Suprapubic skin (tissue), 4 donors: ENCODE data around the gene EIF4E. TPM values are rescaled to one million over a fixed set of nuclear protein-coding genes. Genes with fewer than 3 reads are reported as not detected.

ENCODE experiments used
- DNase-seq, 2 donors: peaks; one replicate each; pipeline ENCODE4 v3.0.0-alpha.2; 2019; ENCODE audit warnings: low spot score in 2 of 2
- H3K27ac ChIP-seq: fragments of 200-600 bp; sonication (generic); one replicate; pipeline ENCODE4 v1.5.1; 2019
- H3K27me3 ChIP-seq: fragments of 200-600 bp; sonication (generic); one replicate; pipeline ENCODE4 v1.5.1; 2019
- H3K36me3 ChIP-seq: fragments of 200-600 bp; sonication (generic); one replicate; pipeline ENCODE4 v1.5.1; 2019
- H3K4me1 ChIP-seq: fragments of 200-600 bp; sonication (generic); one replicate; pipeline ENCODE4 v1.5.1; 2019
- H3K4me3 ChIP-seq: fragments of 200-600 bp; sonication (generic); one replicate; pipeline ENCODE4 v1.5.1; 2019; ENCODE audit warnings: mild to moderate bottlenecking
- H3K9me3 ChIP-seq: fragments of 200-600 bp; sonication (generic); one replicate; pipeline ENCODE4 v1.5.1; 2019
- EP300 ChIP-seq: sonication (generic); formaldehyde crosslinking; IDR thresholded peaks from one replicate; pipeline ENCODE4 v1.6.1; 2017; ENCODE audit warnings: antibody characterized with exemption
- POLR2A ChIP-seq, 2 donors: fragments of 450-650 bp; IDR thresholded peaks; one replicate each; pipeline ENCODE4 v1.6.1; 2017; ENCODE audit warnings: antibody characterized with exemption in 2 of 2, mild to moderate bottlenecking in 2 of 2, moderate library complexity in 2 of 2
- POLR2AphosphoS5 ChIP-seq, 3 donors: sonication (generic); formaldehyde crosslinking; IDR thresholded peaks; one replicate each; pipeline ENCODE4 v1.6.1; 2017; ENCODE audit warnings: antibody characterized with exemption in 3 of 3
- WGBS: methylation state at CpG from one replicate; pipeline ENCODE4 v1.1.5; 2018; 5-methylcytosine and 5-hydroxymethylcytosine counted together
- total RNA-seq, 4 donors: library from RNA; depleted of rRNA; stranded (reverse); fragments of >200 nt; gene quantifications; one replicate each; pipeline ENCODE4 v1.1.0, GENCODE V29; 2016
- TF ChIP-seq, protein P1 (sequence below), 2 donors: fragments of 200-600 bp in 1 of 2; fragments of 450-650 bp in 1 of 2; sonication (generic) in 1 of 2; IDR thresholded peaks; one replicate each; pipeline ENCODE4 v1.5.1; 2016 to 2019; ENCODE audit warnings: antibody characterized with exemption in 2 of 2, mild to moderate bottlenecking in 1 of 2, moderate library complexity in 1 of 2

EIF4E gene
- total RNA-seq, 4 donors from 2014 or later: 42.5 to 68.7 (median 54.6) TPM

DNA sequence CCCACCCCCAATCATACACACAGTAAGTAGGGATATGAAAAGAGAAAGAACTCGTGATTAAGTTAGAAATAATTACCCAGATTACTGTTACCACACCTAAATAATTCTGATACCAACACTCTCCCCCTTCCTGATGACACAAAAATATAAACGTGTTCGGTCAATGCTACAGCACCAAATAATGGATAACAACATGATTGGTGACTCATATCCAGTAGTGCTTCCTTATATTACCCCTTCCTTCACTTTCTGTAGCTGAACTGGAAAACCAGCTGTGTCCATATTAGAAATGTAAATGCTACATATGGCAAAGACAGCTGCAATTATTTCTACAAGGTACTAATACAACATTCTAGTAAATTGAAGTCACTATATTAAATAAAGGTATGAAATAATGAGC lies 20.8 kb downstream of the EIF4E start:
- no peak overlapping the region for H3K27ac ChIP-seq
- WGBS: 41% methylated on average over 3 of the region's 3 CpGs
- no peaks in the 10 kb centered on the region for H3K27me3 ChIP-seq
- H3K9me3 ChIP-seq: no peaks in the 10 kb centered on the region
- DNase-seq: no peak
- TF ChIP-seq POLR2AphosphoS5 (IDR thresholded peaks at IDR 0.05): no peak
- TF ChIP-seq EP300: no peak
- no peak for TF ChIP-seq POLR2A (IDR thresholded peaks at IDR 0.05)
- TF ChIP-seq, protein P1, sequence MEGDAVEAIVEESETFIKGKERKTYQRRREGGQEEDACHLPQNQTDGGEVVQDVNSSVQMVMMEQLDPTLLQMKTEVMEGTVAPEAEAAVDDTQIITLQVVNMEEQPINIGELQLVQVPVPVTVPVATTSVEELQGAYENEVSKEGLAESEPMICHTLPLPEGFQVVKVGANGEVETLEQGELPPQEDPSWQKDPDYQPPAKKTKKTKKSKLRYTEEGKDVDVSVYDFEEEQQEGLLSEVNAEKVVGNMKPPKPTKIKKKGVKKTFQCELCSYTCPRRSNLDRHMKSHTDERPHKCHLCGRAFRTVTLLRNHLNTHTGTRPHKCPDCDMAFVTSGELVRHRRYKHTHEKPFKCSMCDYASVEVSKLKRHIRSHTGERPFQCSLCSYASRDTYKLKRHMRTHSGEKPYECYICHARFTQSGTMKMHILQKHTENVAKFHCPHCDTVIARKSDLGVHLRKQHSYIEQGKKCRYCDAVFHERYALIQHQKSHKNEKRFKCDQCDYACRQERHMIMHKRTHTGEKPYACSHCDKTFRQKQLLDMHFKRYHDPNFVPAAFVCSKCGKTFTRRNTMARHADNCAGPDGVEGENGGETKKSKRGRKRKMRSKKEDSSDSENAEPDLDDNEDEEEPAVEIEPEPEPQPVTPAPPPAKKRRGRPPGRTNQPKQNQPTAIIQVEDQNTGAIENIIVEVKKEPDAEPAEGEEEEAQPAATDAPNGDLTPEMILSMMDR (IDR thresholded peaks at IDR 0.05): no peak
- H3K4me1 ChIP-seq: peaks cover 41% of the 10 kb centered on the region
- no peaks in the 10 kb centered on the region for H3K36me3 ChIP-seq
- no peak overlapping the region for H3K4me3 ChIP-seq

DNA sequence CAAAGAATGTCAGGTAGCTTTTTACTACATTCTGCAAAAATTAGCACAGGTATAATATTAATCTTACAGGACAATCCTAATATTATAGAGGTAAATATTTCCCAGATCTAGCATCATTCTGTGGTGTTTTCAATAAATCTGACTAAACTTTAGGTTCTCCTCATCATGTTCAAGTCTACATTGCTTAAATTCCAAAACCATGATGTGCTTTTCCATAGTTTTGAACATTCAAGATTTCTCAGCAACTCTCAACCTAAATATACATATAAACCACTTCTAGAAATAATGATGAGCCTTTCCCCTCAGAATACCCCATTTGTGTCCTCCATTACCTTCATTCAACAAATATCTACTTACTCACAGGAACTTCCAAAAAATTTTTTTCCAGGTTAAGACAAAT lies 23.1 kb downstream of the EIF4E start:
- Histone ChIP-seq H3K27me3 (no peaks in the 10 kb centered on the region), H3K36me3 (peaks cover 8% of the 10 kb centered on the region), H3K4me3 (no peak overlapping the region), H3K27ac (no peak overlapping the region), H3K4me1 (peaks cover 39% of the 10 kb centered on the region), H3K9me3 (no peaks in the 10 kb centered on the region)
- DNase-seq: no peak
- TF ChIP-seq POLR2AphosphoS5 (IDR thresholded peaks at IDR 0.05) (no peak), POLR2A (IDR thresholded peaks at IDR 0.05) (no peak)

DNA sequence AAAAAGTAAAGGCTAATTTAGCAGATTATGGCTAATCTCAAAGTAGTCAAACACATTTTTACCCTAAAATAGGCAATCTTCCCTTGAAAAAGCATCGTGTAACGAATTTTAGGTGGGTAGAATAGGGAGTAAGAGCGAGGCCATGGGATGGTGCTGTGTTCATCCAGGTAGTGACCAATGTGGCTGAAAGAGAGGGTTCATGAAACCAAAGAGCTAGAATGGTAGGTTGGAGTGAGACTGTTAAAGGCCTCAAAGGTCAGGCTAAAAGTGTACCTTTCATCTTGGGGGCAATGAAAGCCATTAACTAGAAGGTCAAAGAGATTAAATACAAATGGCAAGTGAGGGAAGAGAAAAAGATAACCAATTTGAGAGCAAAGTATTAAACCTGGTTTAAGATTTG lies 23.6 kb downstream of the EIF4E start:
- WGBS: 89% methylated on average over 3 of the region's 3 CpGs
- TF ChIP-seq POLR2A (IDR thresholded peaks at IDR 0.05): no peak
- TF ChIP-seq EP300: no peak
- no peak for TF ChIP-seq POLR2AphosphoS5 (IDR thresholded peaks at IDR 0.05)
- TF ChIP-seq, protein P1 (IDR thresholded peaks at IDR 0.05): no peak
- Histone ChIP-seq H3K27ac (no peak overlapping the region), H3K4me3 (no peak overlapping the region), H3K4me1 (peaks cover 33% of the 10 kb centered on the region), H3K9me3 (no peaks in the 10 kb centered on the region), H3K27me3 (no peaks in the 10 kb centered on the region), H3K36me3 (peaks cover 12% of the 10 kb centered on the region)
- no peak for DNase-seq

DNA sequence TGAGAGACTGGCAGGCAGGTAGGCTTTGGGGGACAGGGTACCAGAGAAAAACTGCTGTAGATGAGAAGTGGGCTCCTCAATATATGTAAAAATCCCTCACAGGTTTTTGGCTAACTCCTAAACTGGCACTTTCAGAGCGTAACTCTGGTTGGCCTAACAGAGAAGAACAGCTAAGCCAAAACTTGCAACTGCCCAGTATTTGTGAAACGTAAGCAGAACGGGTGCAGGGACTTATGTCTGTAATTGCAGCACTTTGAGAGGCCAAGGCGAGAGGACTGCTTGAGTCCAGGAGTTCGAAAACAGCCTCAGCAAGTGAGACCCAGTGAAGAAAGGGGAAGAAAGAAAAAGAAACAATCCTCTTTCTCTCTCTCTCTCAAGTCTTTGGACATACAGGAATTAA lies 25.0 kb downstream of the EIF4E start:
- no peak overlapping the region for H3K27ac ChIP-seq
- H3K9me3 ChIP-seq: no peaks in the 10 kb centered on the region
- no peak for TF ChIP-seq EP300
- no peak overlapping the region for H3K4me3 ChIP-seq
- H3K27me3 ChIP-seq: no peaks in the 10 kb centered on the region
- DNase-seq: no peak
- peaks cover 20% of the 10 kb centered on the region for H3K4me1 ChIP-seq
- WGBS: 86% methylated on average over 5 of the region's 5 CpGs
- peaks cover 12% of the 10 kb centered on the region for H3K36me3 ChIP-seq

DNA sequence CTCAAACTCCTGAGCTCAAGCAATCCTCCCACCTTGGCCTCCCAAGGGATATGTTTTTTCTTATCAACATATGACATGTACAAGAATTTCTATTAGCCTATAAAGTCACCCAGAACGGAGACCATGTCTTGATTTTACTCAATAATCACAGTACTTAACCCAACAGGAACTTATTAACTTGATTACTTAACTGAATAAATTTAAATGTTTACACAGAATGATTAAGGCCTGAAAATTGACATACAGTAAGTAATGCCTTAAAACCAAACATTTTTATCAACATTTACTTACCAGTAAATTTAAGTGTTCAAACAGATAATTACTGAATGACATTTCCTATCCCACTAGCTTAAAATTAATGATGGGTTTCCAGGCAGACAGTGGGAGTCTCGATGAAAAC lies 25.4 kb downstream of the EIF4E start:
- TF ChIP-seq POLR2A (IDR thresholded peaks at IDR 0.05) (no peak), POLR2AphosphoS5 (IDR thresholded peaks at IDR 0.05) (no peak)
- TF ChIP-seq, protein P1 (IDR thresholded peaks at IDR 0.05): no peak
- Histone ChIP-seq H3K9me3 (no peaks in the 10 kb centered on the region), H3K36me3 (peaks cover 13% of the 10 kb centered on the region), H3K4me1 (peaks cover 16% of the 10 kb centered on the region), H3K27ac (no peak overlapping the region), H3K27me3 (no peaks in the 10 kb centered on the region), H3K4me3 (no peak overlapping the region)
- no peak for DNase-seq
- 92% methylated on average over 2 of the region's 2 CpGs for WGBS

DNA sequence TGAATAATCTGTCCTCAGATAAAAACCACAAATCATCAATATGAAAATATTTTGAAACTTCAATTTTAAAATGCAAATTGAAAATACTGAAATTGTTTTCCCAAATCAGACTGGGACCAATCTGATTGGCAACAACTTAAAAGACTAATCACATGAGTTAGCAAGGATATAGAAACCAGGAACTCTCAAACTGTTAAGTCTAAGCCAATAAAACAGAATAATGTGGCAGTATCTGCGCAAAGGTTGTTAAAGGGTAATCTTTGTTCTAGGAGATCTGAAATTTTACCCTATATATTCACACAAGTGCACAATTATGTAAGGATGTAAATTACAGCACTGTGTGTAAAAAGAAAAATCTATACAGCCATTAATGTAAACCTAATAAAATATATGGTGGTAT lies 29.7 kb downstream of the EIF4E start:
- no peak for DNase-seq
- no peaks in the 10 kb centered on the region for H3K4me1 ChIP-seq
- WGBS: 95% methylated on average over 1 of the region's 1 CpG
- H3K4me3 ChIP-seq: no peak overlapping the region
- no peaks in the 10 kb centered on the region for H3K27me3 ChIP-seq
- TF ChIP-seq EP300 (no peak), POLR2AphosphoS5 (IDR thresholded peaks at IDR 0.05) (no peak)
- TF ChIP-seq, protein P1 (IDR thresholded peaks at IDR 0.05): no peak
- no peak overlapping the region for H3K27ac ChIP-seq
- H3K9me3 ChIP-seq: no peaks in the 10 kb centered on the region
- peaks cover 31% of the 10 kb centered on the region for H3K36me3 ChIP-seq
